HG03571 (cell line): Measurements from ENCODE around the gene ENTPD1.

ENCODE experiments used
- ATAC-seq: cut with Tn5 transposase; IDR thresholded peaks from one replicate; pipeline ENCODE4 v1.9.1; 2021; ENCODE audit not compliant: unreplicated experiment

The ENTPD1 gene

DNA sequence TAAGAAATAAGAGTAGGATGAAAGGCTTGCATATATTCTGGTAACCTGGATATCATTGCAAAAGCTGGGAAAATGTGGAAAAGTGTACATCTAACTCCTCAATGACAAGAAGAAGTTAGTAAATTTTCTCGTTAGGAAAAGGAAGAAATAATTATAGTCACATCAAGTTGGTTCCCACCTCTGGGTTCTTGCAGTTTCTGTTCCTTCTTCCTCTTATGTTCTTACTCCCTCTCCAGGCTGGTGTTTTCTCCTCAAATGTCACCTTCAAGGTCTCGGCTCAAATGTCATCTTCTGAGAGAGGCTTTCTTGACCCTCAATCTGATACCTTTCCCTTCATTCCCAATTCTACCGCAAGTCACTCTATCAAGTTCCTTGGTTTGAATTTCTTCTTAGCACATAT lies 64.4 kb downstream of the ENTPD1 start:
- no peak for ATAC-seq

- ATAC-seq, result no peak
These were observed 65.8 kb downstream of the ENTPD1 start for GRCh38 chr10:95821720-95822119.

DNA sequence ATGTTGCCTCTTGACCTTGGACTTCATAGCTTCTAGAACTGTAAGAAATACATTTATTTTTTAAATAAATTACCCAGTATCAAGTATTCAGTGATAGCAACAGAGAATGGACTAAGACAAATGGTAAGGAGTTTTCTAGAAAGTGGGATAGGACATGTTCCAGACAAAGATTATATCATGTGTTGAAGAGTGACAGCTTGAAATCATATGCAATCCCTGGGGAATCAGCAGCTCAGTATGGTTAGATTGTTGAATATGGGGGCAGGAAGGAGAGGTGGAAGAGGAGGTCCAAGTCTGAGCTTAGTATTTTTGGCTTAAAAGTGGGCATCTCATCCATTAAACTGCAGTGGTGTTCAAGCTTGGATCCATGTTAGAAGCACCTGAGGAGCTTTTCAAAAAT lies 74.1 kb downstream of the ENTPD1 start:
- no peak for ATAC-seq

- no peak for ATAC-seq
These were observed 75.1 kb downstream of the ENTPD1 start for GRCh38 chr10:95831076-95831475.

- no peak for ATAC-seq
These were observed 75.6 kb downstream of the ENTPD1 start for GRCh38 chr10:95831515-95831914.

DNA sequence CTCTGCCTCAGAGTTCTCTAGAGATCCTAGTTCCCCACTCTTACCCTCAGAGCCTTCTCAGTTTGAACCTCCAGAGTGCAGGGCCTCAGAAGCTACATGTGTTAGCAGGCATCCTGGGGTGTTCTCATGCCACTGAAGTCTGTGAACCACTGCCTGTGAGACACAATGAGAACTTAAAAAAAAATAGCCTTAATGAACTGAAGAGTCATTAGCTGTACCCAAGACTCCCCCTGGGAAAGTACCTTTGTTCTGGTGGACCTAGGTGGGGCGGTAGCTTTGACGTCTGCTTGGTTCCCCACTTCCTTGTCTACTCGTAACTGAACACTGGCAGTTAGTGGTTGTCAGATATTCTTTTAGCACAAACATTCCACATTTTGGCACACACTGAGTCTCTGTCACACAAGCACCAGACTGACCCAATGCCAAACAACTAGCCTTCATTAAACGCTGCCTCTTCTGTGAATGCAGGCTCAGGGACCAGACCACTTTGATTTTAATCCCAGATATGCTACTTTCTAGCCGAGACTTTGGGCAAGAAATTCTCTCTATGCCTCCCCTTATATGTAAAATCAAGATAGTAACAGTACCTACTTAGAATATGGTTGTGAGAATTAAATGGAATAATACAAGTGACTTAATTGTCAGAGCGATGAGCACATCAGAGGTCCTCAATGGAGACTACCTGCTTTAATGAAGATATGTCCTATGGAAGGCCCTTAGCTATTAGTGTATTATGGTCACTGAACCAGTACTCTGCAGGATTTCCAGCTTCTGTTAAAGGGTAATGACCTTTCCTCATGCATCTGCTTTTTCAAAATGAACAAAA lies 76.5 kb downstream of the ENTPD1 start:
- ATAC-seq, result peak; percentile 78

DNA sequence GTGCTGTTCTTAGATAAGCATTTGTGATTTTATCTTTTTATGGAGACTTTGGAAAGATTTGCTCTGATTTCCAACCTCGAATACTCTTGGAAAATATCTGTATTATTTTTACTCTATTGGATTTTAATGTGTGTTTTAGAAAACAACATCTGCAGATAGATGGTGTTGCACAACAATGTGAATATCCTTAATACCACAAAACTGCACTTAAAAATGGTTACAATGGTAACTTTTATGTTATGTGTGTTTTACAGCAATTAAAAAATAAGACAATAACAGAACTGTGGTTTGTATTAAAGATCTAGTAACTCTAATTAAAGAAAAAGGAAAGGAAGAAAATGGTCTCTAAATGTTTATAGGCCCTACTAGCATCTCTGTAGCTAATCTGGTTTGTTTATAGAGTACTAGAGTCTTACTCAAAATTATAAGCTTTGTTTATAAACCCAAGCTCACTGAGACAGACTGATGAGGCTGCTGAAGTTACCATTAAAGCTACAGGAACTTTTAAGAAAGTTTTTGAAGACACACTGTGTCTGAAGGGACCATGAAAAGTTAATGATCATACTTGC lies 77.2 kb downstream of the ENTPD1 start:
- ATAC-seq, result no peak

GRCh38 chr10:95834406-95834805 lies 78.4 kb downstream of the ENTPD1 start:
- no peak for ATAC-seq

GRCh38 chr10:95835149-95835860 lies 79.3 kb downstream of the ENTPD1 start:
- ATAC-seq, result no peak

- ATAC-seq, result no peak
These were observed 79.9 kb downstream of the ENTPD1 start for GRCh38 chr10:95835911-95836310.

DNA sequence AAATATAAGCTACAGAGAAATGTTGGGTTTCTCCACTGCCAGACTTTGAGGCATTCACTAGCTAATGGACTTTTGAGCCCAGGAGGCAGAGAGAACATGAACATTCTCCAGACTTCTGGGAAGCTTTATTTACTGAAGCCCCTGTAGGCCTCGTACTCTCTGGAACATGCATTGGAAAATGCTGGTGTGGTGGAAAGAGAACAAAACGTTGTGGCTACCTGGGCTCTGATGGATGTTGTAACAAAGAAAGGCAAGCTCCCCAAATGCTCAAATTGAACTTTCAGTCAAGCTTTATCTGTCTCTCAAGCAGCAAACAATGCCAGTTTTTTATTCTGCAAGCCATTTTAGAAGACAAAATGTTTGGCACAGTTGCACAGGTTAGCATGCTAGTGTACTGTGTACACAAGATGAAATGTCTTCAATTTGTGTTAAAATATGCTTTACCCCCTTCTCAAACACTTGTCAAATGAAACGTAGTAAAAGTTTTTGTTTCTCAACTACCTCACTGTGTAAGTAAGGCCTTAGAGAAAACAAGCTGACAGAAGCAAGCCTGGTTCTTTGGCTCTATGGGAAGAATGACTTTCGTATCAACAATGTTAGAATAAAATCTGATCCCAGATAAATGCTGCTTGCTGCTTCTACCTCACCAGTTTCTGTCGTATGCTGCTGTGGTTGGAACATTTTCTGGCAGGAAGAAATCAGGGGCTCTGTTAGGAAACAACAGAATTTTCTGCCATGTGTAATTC lies 80.8 kb downstream of the ENTPD1 start:
- ATAC-seq, result no peak

GRCh38 chr10:95837356-95837776 lies 81.4 kb downstream of the ENTPD1 start:
- ATAC-seq, result no peak

- no peak for ATAC-seq
These were observed 81.8 kb downstream of the ENTPD1 start for GRCh38 chr10:95837783-95838182.

DNA sequence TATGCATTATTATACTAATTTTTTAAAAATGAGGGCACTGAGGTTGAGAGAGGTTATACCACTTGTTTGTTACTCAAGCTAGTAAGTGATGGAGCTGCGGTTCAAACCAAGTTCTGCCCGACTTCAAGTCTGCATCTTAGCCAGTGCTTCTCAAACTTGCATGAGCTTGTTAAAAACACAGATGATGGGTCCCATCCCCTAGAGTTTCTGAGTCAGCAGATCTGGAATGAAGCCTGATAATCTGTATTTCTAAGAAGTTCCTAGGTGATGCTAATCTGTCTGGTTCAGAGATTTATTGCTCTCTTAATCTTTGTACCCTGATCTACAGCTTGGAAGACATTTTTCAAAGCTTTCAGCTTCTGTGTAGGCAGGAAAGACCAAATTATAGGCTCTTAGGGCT lies 84.2 kb downstream of the ENTPD1 start:
- ATAC-seq, result no peak

- ATAC-seq, result no peak
These were observed 84.7 kb downstream of the ENTPD1 start for GRCh38 chr10:95840681-95841080.

DNA sequence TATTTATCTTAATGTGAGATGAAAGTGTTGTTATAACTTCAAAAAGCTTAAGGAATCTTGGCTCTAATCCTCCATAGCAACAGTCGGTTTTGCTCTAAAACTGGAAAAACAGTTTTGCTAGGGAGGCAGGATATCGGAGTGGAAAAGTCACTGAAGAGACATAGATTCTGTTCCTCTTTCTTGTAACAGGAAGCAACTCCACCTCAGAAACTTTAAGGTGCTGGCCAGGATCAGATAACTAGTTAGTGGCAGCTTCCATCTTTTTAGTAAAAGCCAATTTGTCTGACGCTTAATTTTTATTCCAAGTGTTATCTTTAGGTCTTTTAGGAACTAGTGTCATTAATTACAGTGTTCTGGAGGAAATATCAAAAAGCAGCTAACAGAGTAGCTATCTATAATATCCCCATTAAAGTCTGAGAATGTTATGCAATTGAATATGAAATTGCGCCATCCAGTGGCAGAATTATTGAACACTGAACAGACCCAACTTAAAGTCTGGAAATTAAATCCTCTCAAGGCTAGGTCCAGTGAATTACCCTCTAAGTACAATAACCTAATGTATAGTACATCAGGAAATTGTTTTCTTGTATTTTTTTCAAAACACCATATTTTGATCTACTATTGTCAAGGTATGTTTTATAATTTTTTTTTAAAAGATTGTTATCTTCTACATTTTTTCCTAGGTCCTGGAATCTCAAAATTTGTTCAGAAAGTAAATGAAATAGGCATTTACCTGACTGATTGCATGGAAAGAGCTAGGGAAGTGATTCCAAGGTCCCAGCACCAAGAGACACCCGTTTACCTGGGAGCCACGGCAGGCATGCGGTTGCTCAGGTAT lies 85.9 kb downstream of the ENTPD1 start:
- no peak for ATAC-seq

- ATAC-seq, result no peak
These were observed 89.4 kb downstream of the ENTPD1 start for GRCh38 chr10:95845411-95845810.

DNA sequence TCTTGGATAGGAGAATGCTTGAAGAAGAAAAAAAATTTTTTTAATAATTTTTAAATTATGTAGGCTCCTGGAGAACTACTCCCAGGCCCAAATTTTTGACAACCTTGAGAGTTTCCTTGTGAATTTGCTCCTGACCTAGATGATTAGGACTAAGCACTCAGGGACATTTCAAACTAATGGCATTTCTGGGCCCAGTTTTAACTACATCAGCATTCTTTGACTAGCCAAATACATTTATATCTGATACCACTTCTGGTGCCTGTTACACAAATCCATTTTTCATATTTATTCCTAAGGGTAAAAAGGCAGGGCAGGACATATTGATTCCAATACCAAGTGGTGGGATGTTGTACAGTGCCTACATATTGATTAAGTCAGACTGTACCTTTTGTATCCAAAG lies 91.0 kb downstream of the ENTPD1 start:
- no peak for ATAC-seq

DNA sequence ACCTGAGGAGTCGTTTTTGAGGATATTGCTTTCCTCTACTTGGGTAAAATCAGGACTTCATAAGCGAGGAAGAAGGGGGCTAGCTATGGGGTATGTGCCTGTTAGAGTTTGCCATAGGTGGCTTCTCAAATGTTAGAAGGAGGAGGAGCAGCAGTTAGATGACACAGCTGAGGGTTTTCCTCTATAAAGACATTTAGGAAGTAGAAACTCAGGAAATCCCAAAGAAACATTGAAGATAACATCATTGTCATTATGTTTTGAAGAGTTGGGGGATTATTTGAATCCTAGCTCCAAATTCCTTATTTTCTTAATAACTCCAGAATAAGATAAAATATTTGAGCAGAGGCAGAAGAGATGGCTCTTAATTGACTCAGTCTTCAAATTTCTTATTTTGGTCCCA lies 92.9 kb downstream of the ENTPD1 start:
- ATAC-seq, result no peak

DNA sequence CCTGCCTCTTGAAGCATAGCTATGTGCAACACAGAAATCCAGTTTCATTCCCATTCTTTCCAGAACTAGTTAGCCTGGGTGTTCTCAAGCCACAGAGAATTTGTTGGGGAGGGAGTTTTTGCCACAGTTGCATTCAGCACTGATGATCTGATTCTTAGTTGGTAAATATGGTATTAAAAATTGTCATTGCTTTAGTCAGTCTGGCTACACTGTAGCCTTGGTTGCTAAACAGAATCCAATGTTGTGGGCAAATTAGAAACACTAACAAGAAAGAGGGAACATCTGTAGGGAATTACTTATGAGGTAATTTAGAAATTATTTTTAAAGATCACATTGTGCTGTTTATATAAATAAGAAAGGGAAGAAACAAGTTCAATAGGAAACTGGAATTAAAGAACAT lies 94.8 kb downstream of the ENTPD1 start:
- ATAC-seq, result no peak
